Esophagus muscularis mucosa (tissue), 4 donors: ENCODE data around the gene KATNAL1.

Experiments
- CTCF ChIP-seq, 3 experiments: fragments of 200-600 bp in 2 of 3; fragments of 450-650 bp in 1 of 3; sonication (generic) in 2 of 3; IDR thresholded peaks; one replicate each; pipeline ENCODE4 v1.5.1; 2017 to 2019; ENCODE audit warnings: antibody characterized with exemption in 3 of 3, mild to moderate bottlenecking in 2 of 3, moderate library complexity in 1 of 3
- EP300 ChIP-seq: sonication (generic); formaldehyde crosslinking; IDR thresholded peaks from one replicate; pipeline ENCODE4 v1.6.1; 2017; ENCODE audit warnings: antibody characterized with exemption
- POLR2A ChIP-seq: fragments of 450-650 bp; IDR thresholded peaks from one replicate; pipeline ENCODE4 v1.6.1; 2017; ENCODE audit warnings: antibody characterized with exemption, moderate library complexity, mild to moderate bottlenecking, low read depth
- POLR2AphosphoS5 ChIP-seq, 2 donors: sonication (generic); formaldehyde crosslinking; IDR thresholded peaks; one replicate each; pipeline ENCODE4 v1.6.1; 2017; ENCODE audit warnings: antibody characterized with exemption in 2 of 2

GRCh38 chr13:30338331-30338851, 31.0 kb upstream of the KATNAL1 start:
- TF ChIP-seq POLR2A: no peak
- TF ChIP-seq CTCF (IDR thresholded peaks at IDR 0.05): no peak
- TF ChIP-seq POLR2AphosphoS5 (IDR thresholded peaks at IDR 0.05): no peak
- no peak for TF ChIP-seq EP300
